ENCODE data around the gene TSHR. TPM values are rescaled to one million over a fixed set of nuclear protein-coding genes. Genes with fewer than 3 reads are reported as not detected.

Gene TSHR
- total and polyA plus RNA-seq, 2 of the 4 experiments (the other 2 are of a cell fraction): not detected

- Histone ChIP-seq H3K36me3 (ENCODE audit: control insufficient read depth, insufficient read depth, low read length) (no peaks in the 10 kb centered on the region), H2AFZ (replicated peaks; ENCODE audit: low read length, poor library complexity) (no peak overlapping the region), H3K9me3 (ENCODE audit: control insufficient read depth, insufficient read depth, low read length) (no peaks in the 10 kb centered on the region), H3K4me3 (ENCODE audit: insufficient read depth, low read depth, low read length) (peak overlapping the region; percentile 36; the same call in 1 of the 2 replicates), H3K56ac (ENCODE audit: extremely low read depth, insufficient read depth, low read length) (no peak overlapping the region), H3K27me3 (ENCODE audit: control insufficient read depth, insufficient read depth, low read length) (peaks cover 25% of the 10 kb centered on the region), H2BK15ac (ENCODE audit: low read depth, low read length) (no peak overlapping the region), H3K4ac (ENCODE audit: low read depth, low read length) (no peak overlapping the region), H2BK120ac (ENCODE audit: low read depth, low read length) (no peak overlapping the region), H3K79me1 (ENCODE audit: low read depth in 1 of 2, low read length in 2 of 2) (no peaks in the 10 kb centered on the region), H2BK5ac (ENCODE audit: low read depth, low read length, poor library complexity, severe bottlenecking) (no peak overlapping the region), H3K18ac (ENCODE audit: low read depth, low read length) (no peak overlapping the region), H3K14ac (replicated peaks; ENCODE audit: low read depth, low read length) (no peak overlapping the region), H2BK20ac (ENCODE audit: low read depth, low read length) (no peak overlapping the region), H2AK9ac (replicated peaks; ENCODE audit: low read depth, low read length, poor library complexity) (no peak overlapping the region), H4K5ac (ENCODE audit: low read depth, low read length) (no peak overlapping the region), H2AK5ac (ENCODE audit: low read depth, low read length) (no peak overlapping the region), H3K9me1 (ENCODE audit: insufficient read depth, low read length) (no peaks in the 10 kb centered on the region), H3K9ac (ENCODE audit: low read depth, low read length) (no peak overlapping the region), H4K20me1 (ENCODE audit: insufficient read depth, low read length) (no peaks in the 10 kb centered on the region), H3K4me2 (ENCODE audit: low read depth, low read length) (peak overlapping the region; percentile 82), H4K8ac (ENCODE audit: low read depth in 2 of 2, low read length in 2 of 2) (no peak overlapping the region), H4K91ac (ENCODE audit: insufficient read depth, low read depth, low read length) (no peak overlapping the region), H3K4me1 (ENCODE audit: control insufficient read depth, insufficient read depth, low read length) (no peaks in the 10 kb centered on the region), H3K27ac (ENCODE audit: insufficient read depth, low read length) (no peak overlapping the region), H3K23ac (ENCODE audit: low read depth, low read length) (no peak overlapping the region)
- DNase-seq (no peak), ATAC-seq (ENCODE audit: low read depth) (no peak)
- in situ Hi-C loops (cut with MboI; ENCODE audit: low sequenced_read_pairs) (no loop called here), dilution Hi-C loops (cut with HindIII; ENCODE audit: low sequenced_read_pairs, unreplicated experiment) (no loop called here), intact Hi-C loops (cut with micrococcal nuclease) (no loop called here)
- CTCF ChIA-PET: no interaction called here
- POLR2A ChIA-PET (ENCODE audit: unreplicated experiment): interaction anchor here (0.6 kb wide), 1 partner anchor 8 kb away, joined by 8 read pairs; no protein-coding TSS in a partner anchor
- no TSS peak for BruUV-seq (replicated peaks)
- TF ChIP-seq MAZ (IDR thresholded peaks at IDR 0.05; ENCODE audit: borderline replicate concordance, low read depth, low read length) (no peak), ELK1 (IDR thresholded peaks at IDR 0.05; ENCODE audit: borderline replicate concordance, low read depth, low read length) (no peak), CTCF (conservative IDR thresholded peaks at IDR 0.05; ENCODE audit: low read depth, low read length) (no peak)
- WGBS, 2 experiments (ENCODE audit: extremely low coverage in 2 of 2, insufficient read length in 1 of 2): no CpG with 5 or more reads among the region's 4 CpGs
These were observed 4.1 kb downstream of the TSHR start for GRCh38 chr14:80959496-80959895.
